ENCODE measurements around the gene CCDC157. TPM values are rescaled to one million over a fixed set of nuclear protein-coding genes. Genes with fewer than 3 reads are reported as not detected.

Gene CCDC157
- total RNA-seq, 2 donors from 2014 or later: 6.1 to 7.2 TPM

DNA sequence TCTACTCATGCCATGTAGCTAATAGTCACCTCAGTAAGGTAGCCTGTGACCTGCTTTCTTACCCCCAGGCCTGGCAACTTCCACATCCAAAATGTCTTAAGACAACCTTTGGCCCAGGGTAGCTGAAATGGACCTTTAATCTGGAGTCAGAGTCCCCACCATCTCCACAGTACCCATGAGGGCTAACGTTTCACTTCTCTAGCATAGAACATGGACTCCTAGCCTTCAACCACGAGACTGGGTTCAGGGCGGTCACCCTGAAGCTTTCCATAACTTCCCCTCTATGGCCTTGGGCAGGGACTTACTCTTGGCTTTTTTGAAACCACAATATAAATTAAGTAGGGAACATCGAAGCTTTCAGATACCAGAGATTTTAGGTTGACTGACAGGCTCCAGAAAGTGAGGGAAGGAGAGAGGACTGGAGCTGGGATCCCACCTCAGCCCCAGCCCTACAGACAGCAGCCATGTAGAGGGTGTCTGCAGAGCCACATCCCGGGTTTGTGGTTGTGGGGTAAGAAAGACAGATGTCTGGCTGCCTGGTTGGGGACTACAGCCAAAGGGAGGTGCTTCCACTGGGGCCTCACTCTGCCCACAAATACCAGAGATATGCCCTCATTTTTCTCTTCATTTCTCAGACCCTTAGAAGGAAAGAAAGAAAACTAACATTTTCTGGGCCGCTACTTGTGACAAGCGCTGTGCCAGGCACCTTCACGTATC, 32.6 kb upstream of the CCDC157 start:
- WGBS, 2 experiments (ENCODE audit: insufficient coverage in 1 of 2, insufficient read length in 1 of 2): 92 to 97% methylated on average over 5 to 8 of the region's 8 CpGs
- peaks cover 3% of the 10 kb centered on the region for H3K36me3 Mint-ChIP-seq (ENCODE audit: low read depth)
- Histone ChIP-seq H3K9ac (ENCODE audit: extremely low read depth, low read length, poor library complexity, severe bottlenecking) (no peak overlapping the region), H3K9me3 (ENCODE audit: control insufficient read depth, low read length) (no peaks in the 10 kb centered on the region), H3K27ac (ENCODE audit: low read depth, low read length) (no peak overlapping the region), H3K4me3 (ENCODE audit: low read length) (no peak overlapping the region), H3K36me3 (ENCODE audit: control insufficient read depth, insufficient read depth, low read length) (peaks cover 3% of the 10 kb centered on the region), H3K27me3 (ENCODE audit: control insufficient read depth, insufficient read depth, low read length, poor library complexity, severe bottlenecking) (no peaks in the 10 kb centered on the region), H3K4me1 (ENCODE audit: control insufficient read depth, insufficient read depth, low read length) (peaks cover 7% of the 10 kb centered on the region)
- H3K4me3 Mint-ChIP-seq: no peak overlapping the region
- TF ChIP-seq, protein P1, sequence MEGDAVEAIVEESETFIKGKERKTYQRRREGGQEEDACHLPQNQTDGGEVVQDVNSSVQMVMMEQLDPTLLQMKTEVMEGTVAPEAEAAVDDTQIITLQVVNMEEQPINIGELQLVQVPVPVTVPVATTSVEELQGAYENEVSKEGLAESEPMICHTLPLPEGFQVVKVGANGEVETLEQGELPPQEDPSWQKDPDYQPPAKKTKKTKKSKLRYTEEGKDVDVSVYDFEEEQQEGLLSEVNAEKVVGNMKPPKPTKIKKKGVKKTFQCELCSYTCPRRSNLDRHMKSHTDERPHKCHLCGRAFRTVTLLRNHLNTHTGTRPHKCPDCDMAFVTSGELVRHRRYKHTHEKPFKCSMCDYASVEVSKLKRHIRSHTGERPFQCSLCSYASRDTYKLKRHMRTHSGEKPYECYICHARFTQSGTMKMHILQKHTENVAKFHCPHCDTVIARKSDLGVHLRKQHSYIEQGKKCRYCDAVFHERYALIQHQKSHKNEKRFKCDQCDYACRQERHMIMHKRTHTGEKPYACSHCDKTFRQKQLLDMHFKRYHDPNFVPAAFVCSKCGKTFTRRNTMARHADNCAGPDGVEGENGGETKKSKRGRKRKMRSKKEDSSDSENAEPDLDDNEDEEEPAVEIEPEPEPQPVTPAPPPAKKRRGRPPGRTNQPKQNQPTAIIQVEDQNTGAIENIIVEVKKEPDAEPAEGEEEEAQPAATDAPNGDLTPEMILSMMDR (conservative IDR thresholded peaks at IDR 0.05): no peak
- no peak overlapping the region for H3K27ac Mint-ChIP-seq
- peaks cover 26% of the 10 kb centered on the region for H3K4me1 Mint-ChIP-seq
- no peaks in the 10 kb centered on the region for H3K27me3 Mint-ChIP-seq (ENCODE audit: insufficient read depth)
- DNase-seq: no peak
- no peaks in the 10 kb centered on the region for H3K9me3 Mint-ChIP-seq

DNA sequence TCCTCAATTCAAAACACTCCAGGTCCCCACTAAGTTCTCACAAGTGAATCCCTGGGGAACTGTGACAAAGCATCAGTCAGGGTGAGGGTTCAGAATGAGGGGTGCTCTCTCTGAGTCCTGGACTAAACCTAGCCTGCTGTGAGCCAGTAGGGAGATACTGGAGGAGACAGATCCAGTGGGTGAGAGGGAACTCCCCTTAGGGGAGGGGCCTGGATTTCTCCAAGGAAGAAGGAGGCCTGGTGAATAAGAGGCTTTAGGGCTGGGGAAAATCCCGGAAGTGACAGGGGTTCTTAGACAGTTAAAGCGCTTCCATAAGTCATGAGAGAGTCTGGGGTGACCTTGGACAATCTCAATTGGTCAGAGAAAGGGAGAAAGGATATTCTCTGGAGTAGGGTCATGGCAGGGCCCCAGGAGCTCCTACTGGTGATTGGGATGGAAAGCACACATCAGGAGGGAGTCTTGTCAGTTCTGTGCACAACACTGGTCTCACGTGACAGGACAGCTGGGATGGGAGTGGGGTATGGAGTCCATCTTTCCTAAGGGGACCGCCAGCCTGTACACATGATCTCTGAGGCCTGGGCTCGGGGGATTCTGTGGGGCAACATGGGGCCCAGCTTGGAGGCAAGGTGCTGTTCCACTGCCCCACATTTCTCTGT, 31.6 kb upstream of the CCDC157 start:
- TF ChIP-seq, protein P1 (conservative IDR thresholded peaks at IDR 0.05): no peak
- peaks cover 7% of the 10 kb centered on the region for H3K4me1 ChIP-seq (ENCODE audit: control insufficient read depth, insufficient read depth, low read length)
- H3K36me3 ChIP-seq (ENCODE audit: control insufficient read depth, insufficient read depth, low read length): peaks cover 3% of the 10 kb centered on the region
- H3K4me3 ChIP-seq (ENCODE audit: low read length): peak overlapping the region; percentile 81
- Mint-ChIP-seq H3K27me3 (ENCODE audit: insufficient read depth) (no peaks in the 10 kb centered on the region), H3K4me1 (peaks cover 26% of the 10 kb centered on the region), H3K9me3 (no peaks in the 10 kb centered on the region), H3K27ac (peak overlapping the region; percentile 52), H3K36me3 (ENCODE audit: low read depth) (peaks cover 3% of the 10 kb centered on the region), H3K4me3 (peak overlapping the region; percentile 66)
- 75 to 84% methylated on average over 5 of the region's 5 CpGs for WGBS, 2 experiments (ENCODE audit: insufficient coverage in 1 of 2, insufficient read length in 1 of 2)
- no peaks in the 10 kb centered on the region for H3K27me3 ChIP-seq (ENCODE audit: control insufficient read depth, insufficient read depth, low read length, poor library complexity, severe bottlenecking)
- no peaks in the 10 kb centered on the region for H3K9me3 ChIP-seq (ENCODE audit: control insufficient read depth, low read length)
- H3K9ac ChIP-seq (ENCODE audit: extremely low read depth, low read length, poor library complexity, severe bottlenecking): no peak overlapping the region
- peak; percentile 61 for DNase-seq
- H3K27ac ChIP-seq (ENCODE audit: low read depth, low read length): no peak overlapping the region

DNA sequence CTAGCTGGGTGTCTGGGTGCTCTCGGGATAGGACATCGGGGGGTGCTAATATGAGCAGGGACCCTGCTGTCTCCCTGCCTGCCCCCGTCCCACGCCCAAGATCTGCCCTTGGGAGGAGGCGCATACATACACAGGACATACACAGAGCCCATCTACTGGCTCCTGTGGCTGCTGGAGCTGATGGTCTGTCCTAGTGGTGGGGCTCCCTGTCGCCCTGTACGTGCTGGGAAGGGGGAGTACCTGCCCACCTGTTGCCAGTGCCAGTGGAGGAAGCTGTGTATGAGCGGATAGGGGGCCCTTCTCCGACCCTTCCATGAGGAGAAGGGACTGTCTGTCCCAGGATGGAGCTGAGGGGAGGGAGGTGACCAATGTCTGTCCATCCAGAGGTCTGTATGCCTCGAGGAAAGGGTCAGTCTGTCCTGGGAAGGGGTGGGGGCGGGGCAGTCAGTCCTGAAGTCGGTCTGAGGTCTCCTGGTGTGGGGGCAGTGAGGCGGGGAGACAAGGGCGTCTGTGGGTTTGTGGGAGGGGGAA, 31.0 kb upstream of the CCDC157 start:
- no peaks in the 10 kb centered on the region for H3K9me3 Mint-ChIP-seq

More for the DNA sequence above, 31.0 kb upstream of the CCDC157 start:
- no peak overlapping the region for H3K27ac Mint-ChIP-seq
- peaks cover 9% of the 10 kb centered on the region for H3K36me3 Mint-ChIP-seq (ENCODE audit: low read depth)
- no peak for DNase-seq
- H3K4me1 Mint-ChIP-seq: peaks cover 26% of the 10 kb centered on the region
- H3K27me3 Mint-ChIP-seq (ENCODE audit: insufficient read depth): no peaks in the 10 kb centered on the region
- peaks cover under 1% of the 10 kb centered on the region for H3K36me3 ChIP-seq (ENCODE audit: control insufficient read depth, insufficient read depth, low read length)
- H3K4me3 ChIP-seq (ENCODE audit: low read length): peak overlapping the region; percentile 81
- H3K27ac ChIP-seq (ENCODE audit: low read depth, low read length): no peak overlapping the region
- H3K4me1 ChIP-seq (ENCODE audit: control insufficient read depth, insufficient read depth, low read length): peaks cover 7% of the 10 kb centered on the region
- no peaks in the 10 kb centered on the region for H3K9me3 ChIP-seq (ENCODE audit: control insufficient read depth, low read length)
- TF ChIP-seq, protein P1 (conservative IDR thresholded peaks at IDR 0.05): no peak
- H3K9ac ChIP-seq (ENCODE audit: extremely low read depth, low read length, poor library complexity, severe bottlenecking): peak overlapping the region; percentile 66
- WGBS, 2 experiments (ENCODE audit: insufficient coverage in 1 of 2, insufficient read length in 1 of 2): 66 to 81% methylated on average over 6 to 14 of the region's 14 CpGs
- no peaks in the 10 kb centered on the region for H3K27me3 ChIP-seq (ENCODE audit: control insufficient read depth, insufficient read depth, low read length, poor library complexity, severe bottlenecking)
- H3K4me3 Mint-ChIP-seq: peak overlapping the region; percentile 66

All from endodermal cell (in vitro differentiated cells).